ENCODE results near the gene ARL15.

GRCh38 chr5:54310433-54311175, at the start of gene ARL15:
- TF ChIP-seq CTCF (IDR thresholded peaks at IDR 0.05; ENCODE audit: insufficient read depth, low read length) (no peak), POLR2AphosphoS5 (IDR thresholded peaks at IDR 0.05; ENCODE audit: low read depth) (peak; percentile 99)
